ENCODE measurements around the gene BCS1L.

Gene BCS1L

DNA sequence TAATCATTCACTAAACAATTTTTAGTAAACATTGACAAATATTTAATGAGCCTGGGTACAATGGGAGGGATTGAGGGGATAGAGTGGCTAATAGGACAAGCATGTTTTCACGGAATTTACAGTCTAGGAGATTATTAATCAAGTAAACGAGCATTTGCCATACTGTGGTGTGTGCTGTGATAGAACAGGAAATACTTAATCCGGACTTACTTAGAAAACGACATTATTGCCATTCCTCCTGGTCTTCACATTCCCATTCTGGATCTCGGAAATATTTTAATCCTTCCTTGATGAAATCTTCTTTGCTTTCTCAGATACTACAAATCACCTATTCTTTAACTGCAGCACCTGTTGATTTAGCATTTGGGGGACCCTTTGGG lies 52.1 kb downstream of the BCS1L start:
- peak overlapping the region; percentile 65 for H3K4me2 ChIP-seq (ENCODE audit: low read depth, low read length)
- DNase-seq: no peak
- peaks cover 56% of the 10 kb centered on the region for H3K79me2 ChIP-seq (ENCODE audit: low read length)
- no peaks in the 10 kb centered on the region for H4K20me1 ChIP-seq (ENCODE audit: insufficient read depth, low read length)
- H3K4me3 ChIP-seq (ENCODE audit: low read length): peak overlapping the region; percentile 85
- no peaks in the 10 kb centered on the region for H3K9me2 ChIP-seq (replicated peaks; ENCODE audit: insufficient read depth, low read length)
- peaks cover 19% of the 10 kb centered on the region for H3K4me1 ChIP-seq (ENCODE audit: low read length)
- TF ChIP-seq, protein P1, sequence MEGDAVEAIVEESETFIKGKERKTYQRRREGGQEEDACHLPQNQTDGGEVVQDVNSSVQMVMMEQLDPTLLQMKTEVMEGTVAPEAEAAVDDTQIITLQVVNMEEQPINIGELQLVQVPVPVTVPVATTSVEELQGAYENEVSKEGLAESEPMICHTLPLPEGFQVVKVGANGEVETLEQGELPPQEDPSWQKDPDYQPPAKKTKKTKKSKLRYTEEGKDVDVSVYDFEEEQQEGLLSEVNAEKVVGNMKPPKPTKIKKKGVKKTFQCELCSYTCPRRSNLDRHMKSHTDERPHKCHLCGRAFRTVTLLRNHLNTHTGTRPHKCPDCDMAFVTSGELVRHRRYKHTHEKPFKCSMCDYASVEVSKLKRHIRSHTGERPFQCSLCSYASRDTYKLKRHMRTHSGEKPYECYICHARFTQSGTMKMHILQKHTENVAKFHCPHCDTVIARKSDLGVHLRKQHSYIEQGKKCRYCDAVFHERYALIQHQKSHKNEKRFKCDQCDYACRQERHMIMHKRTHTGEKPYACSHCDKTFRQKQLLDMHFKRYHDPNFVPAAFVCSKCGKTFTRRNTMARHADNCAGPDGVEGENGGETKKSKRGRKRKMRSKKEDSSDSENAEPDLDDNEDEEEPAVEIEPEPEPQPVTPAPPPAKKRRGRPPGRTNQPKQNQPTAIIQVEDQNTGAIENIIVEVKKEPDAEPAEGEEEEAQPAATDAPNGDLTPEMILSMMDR (IDR thresholded peaks at IDR 0.05; ENCODE audit: low read length): no peak
- TF ChIP-seq EZH2phosphoT487 (IDR thresholded peaks at IDR 0.05; ENCODE audit: low read length) (no peak), EZH2 (optimal IDR thresholded peaks at IDR 0.05; ENCODE audit: low read depth, low read length) (no peak)
- peak overlapping the region; percentile 58; the same call in 1 of the 2 replicates for H3K27ac ChIP-seq (ENCODE audit: low read length)
- H3F3A ChIP-seq (ENCODE audit: insufficient read depth, low read length): peaks cover 18% of the 10 kb centered on the region
- H3K36me3 ChIP-seq (replicated peaks; ENCODE audit: insufficient read depth, low read length): no peaks in the 10 kb centered on the region; the same call in 1 of the 2 replicates
- H2AFZ ChIP-seq (ENCODE audit: low read length): no peak overlapping the region
- H3K9ac ChIP-seq (ENCODE audit: low read length): peak overlapping the region; percentile 92
- H3K9me3 ChIP-seq (replicated peaks; ENCODE audit: insufficient read depth, low read length): no peaks in the 10 kb centered on the region
- no peaks in the 10 kb centered on the region for H3K27me3 ChIP-seq (replicated peaks; ENCODE audit: insufficient read depth, low read length)
